AG09319 (cell line): ENCODE results near the gene RBKS.

Experiments used
- DNase-seq: peaks from one replicate; pipeline ENCODE4 v3.0.0-alpha.2; 2010; ENCODE audit warnings: low read depth; ENCODE audit errors: extremely low read depth
- TF ChIP-seq, protein P1 (sequence below): IDR thresholded peaks from 2 replicates; pipeline ENCODE4 v1.5.1; 2011; ENCODE audit warnings: low read depth, mild to moderate bottlenecking, inconsistent platforms, low read length, moderate library complexity

RBKS gene

DNA sequence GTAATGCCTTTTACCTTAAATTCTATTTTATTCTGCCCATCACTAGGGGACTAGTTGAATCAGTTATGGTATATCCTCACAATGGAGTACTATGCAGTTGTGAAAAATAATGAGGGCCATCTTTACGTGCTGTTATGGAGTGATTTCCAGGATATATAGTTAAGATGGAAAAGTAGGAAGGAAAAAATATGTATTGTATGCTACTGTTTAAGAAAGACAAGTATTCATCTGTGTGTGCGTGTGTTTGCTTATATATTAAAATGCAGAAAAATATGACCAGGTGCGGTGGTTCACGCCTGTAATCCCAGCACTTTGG, 151.2 kb downstream of the RBKS start:
- no peak for DNase-seq
- TF ChIP-seq, protein P1, sequence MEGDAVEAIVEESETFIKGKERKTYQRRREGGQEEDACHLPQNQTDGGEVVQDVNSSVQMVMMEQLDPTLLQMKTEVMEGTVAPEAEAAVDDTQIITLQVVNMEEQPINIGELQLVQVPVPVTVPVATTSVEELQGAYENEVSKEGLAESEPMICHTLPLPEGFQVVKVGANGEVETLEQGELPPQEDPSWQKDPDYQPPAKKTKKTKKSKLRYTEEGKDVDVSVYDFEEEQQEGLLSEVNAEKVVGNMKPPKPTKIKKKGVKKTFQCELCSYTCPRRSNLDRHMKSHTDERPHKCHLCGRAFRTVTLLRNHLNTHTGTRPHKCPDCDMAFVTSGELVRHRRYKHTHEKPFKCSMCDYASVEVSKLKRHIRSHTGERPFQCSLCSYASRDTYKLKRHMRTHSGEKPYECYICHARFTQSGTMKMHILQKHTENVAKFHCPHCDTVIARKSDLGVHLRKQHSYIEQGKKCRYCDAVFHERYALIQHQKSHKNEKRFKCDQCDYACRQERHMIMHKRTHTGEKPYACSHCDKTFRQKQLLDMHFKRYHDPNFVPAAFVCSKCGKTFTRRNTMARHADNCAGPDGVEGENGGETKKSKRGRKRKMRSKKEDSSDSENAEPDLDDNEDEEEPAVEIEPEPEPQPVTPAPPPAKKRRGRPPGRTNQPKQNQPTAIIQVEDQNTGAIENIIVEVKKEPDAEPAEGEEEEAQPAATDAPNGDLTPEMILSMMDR: no peak

DNA sequence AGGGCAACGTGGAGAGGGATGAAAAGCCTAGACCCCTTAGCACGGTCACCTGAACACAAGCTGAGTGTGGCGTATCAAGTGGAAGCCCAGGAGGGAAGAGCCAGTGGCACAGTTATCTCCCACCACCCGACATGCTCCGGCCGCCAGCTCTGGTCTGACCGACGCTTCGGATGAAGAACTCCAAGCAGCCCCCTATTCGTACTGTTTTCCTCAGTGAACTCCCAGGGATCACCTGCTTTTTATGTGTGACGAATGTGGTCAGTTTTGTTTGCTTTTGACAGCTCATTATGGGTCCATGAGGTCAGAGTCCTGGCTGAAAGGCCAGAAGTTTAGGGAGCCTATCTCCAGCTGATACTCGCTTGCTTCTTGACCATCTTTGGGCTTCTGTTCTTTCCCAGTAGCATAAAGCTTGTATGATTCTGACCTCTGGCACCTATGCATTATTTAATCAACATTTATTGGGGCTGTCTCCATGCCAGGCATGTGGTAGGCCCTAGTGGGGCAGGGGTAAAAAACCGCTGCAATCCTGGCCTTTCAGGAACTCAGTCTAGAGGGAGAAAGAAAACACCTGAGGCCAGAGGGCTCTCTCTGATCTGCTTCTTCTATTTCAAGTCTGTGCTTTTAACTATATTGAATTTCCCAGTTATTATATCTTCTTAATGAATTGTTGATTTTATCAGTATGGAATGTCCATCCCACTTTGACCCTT, 151.7 kb downstream of the RBKS start:
- no peak for DNase-seq

DNA sequence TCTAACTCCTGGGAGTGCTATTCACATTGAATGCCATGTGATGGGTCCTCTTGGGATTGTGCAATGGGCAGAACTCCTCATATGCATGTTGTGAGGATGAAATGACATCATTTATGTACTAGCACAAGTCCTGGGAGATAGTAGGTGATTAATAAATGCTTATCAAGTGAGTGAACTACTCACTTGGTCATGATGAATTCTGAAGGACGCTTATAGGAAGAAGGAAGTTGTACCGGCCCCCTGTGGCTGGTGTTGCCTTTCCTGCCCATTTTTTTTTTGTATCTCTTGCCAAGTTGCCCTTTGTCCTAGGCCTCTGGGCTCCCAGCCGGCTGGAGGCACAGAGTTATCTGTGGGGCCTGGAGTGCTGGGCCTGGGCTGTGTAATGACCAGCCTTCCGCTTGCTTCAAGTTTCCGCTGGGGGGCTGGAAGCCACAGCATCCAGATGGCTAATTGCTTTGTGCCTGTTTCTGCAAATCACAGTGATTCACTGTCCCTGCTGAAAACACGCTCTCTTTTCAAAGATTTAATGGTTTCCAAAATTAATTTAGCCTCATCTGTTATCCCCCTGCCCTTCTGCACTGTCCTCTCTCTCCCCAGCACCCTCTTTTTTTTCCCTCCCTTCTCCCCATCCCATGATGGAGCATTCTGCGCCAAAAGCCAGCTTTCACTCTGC, 152.4 kb downstream of the RBKS start:
- DNase-seq: no peak
- TF ChIP-seq, protein P1: no peak

More for the DNA sequence above, 151.7 kb downstream of the RBKS start:
- TF ChIP-seq, protein P1: no peak

DNA sequence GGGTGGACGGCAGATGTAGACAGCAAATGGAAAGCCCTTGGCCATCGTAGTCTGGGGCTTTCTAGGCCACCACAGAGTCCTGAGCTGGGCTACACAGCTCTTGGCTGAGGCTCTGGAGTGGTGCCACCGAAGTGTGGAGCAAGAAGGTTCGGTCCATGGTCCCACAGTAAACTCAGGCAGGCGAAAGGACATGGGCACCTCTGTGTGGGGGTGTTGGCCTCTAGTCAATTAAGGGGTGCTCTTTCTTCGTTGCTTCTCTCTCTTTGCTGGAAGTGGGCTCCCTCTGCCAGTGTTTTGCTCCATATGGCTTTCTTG, 153.3 kb downstream of the RBKS start:
- no peak for DNase-seq
- TF ChIP-seq, protein P1: no peak

DNA sequence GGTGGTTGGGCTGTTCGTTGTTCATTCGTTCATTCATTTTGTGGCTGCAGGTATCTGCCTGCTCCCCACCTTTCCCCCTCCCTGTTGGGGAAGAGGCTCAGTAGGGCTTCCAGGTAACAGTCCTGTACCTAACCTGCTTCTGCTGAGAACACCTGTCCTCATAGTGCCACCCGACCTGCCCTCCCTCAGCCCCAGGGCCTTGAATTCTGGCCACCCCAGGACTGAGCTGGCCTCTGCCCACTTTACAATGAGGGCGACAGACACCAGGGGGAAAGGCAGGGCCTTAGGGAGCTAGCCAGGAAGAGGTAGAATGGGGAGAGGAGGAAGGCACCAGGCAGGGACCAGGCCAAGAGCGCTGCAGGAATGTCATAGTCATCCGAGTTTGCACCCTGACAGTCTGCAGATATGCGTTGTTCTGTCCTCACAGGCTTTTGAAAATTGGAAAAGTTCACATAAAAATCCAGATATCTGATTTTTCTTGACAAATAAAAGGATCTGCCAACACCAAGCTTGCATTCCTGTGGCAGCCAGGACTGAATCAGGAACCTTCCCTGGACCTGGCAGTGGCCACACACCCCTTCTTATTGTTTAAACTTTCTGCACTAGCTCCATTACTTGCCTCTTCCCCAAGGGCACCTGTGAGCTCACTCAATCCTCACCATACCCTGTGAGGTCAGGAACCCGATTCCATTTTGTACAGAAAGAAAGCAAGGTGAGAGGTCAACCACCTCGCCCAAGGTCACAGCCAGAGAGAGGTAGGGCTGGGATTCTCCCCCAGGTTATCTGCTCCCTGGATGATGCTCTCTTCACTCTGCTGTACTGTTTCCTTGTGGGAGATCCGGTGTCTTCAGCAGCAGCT, 153.9 kb downstream of the RBKS start:
- no peak for DNase-seq
- TF ChIP-seq, protein P1: no peak

DNA sequence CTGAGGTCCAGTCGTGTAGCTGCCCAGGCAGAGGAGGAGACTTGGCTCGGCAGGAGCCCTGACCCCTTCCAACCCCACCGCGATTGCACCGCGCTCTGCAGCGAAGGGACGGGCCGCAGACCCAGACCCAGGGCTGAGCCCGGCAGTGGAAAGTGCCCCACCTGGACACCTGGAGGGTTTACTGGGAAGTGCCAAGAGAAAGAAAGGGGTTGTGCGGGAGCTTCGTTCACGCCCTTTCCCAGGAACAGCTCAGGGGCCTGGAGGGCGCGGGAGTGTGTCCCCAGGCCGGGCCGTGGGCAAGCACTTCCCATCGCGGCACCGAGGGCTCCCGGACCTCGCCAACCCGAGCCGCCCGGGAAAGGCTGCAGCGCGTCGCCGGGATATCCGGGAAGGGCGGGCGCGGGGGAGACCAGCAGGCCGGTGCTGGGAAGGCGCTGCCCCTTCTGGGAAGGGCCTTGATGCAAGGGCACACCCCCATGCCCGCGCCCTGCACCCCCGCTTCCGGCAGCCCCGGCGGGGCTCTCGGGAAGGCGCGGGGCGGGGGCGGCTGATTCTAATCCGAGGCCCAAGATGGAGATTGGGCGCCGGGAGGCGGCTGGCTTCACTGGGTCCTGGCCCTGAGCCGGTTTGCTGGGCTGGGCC, 154.8 kb downstream of the RBKS start:
- DNase-seq: peak; percentile 55
- TF ChIP-seq, protein P1: no peak
